ENCODE data around the gene FAU. TPM values are rescaled to one million over a fixed set of nuclear protein-coding genes. Genes with fewer than 3 reads are reported as not detected.
A peak's percentile ranks its signal among the peaks of the same experiment; 100 is the strongest.

The FAU gene
- total and polyA plus RNA-seq, 2 donors, result 1,067 to 1,132 TPM

DNA sequence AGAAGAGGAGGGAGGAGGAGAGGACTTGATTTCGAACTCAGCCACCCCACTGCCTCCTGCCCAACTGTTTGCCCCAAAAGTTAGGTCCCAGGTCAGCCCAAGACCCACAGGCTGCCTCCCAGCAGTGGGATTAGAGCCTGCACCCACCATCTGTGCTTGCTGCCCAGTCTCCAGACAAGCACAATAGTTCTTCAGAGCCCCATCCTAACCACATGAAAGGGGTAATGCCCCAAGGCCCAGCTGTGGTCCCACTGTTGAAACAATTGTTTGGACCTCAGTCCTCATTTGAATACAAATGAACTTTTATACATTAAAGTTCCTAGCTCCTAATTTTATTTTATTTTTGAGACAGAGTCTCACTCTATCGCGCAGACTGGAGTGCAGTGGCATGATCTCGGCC lies 31.3 kb downstream of the FAU start:
- no peak for DNase-seq (ENCODE audit: low read depth in 6 of 9, low spot score in 9 of 9)
- H3K4me1 ChIP-seq (ENCODE audit: control insufficient read depth in 2 of 2, insufficient read depth in 2 of 2, low read length in 2 of 2), result peaks cover 0 to 2% of the 10 kb centered on the region in 2 donors
- H3K9me3 ChIP-seq (ENCODE audit: control insufficient read depth in 2 of 2, insufficient read depth in 1 of 2, low read length in 1 of 2), result peaks cover 0 to 2% of the 10 kb centered on the region in 2 donors
- H3K36me3 ChIP-seq (ENCODE audit: control insufficient read depth in 2 of 2, insufficient read depth in 2 of 2, low read length in 1 of 2), result peaks cover 37 to 38% of the 10 kb centered on the region in 2 donors
- no peak overlapping the region for H3K4me3 ChIP-seq (ENCODE audit: low read length in 2 of 2)
- WGBS, result 97% methylated on average over 4 of the region's 4 CpGs
- H3K27ac ChIP-seq (ENCODE audit: low read depth in 1 of 2, low read length in 1 of 2), result no peak overlapping the region
- H3K27me3 ChIP-seq (ENCODE audit: control insufficient read depth in 2 of 2, insufficient read depth in 1 of 2, low read length in 1 of 2), result no peaks in the 10 kb centered on the region

DNA sequence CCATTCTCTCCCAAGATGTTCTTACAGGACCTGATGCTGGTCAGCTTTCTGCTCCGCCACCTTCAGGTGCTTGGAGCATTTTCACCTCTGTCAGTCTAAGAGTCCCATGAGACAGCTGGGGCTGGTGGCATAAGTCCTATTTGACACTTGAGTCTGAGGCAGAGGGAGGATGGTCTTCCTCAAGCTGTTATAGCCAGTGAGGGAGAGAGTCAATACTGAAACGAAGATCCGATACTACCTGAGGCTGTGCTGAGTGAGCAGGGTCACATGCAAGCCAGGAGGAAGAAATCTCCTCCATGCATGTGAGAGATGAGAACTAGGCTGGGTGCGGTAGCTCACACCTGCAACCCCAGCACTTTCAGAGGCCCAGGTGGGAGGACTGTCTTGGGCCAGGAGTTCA lies 32.3 kb downstream of the FAU start:
- Histone ChIP-seq H3K27ac (ENCODE audit: low read depth in 1 of 2, low read length in 1 of 2) (no peak overlapping the region), H3K4me1 (ENCODE audit: control insufficient read depth in 2 of 2, insufficient read depth in 2 of 2, low read length in 2 of 2) (peaks cover 5 to 9% of the 10 kb centered on the region in 2 donors), H3K4me3 (ENCODE audit: low read length in 2 of 2) (no peak overlapping the region), H3K9me3 (ENCODE audit: control insufficient read depth in 2 of 2, insufficient read depth in 1 of 2, low read length in 1 of 2) (peaks cover 0 to 2% of the 10 kb centered on the region in 2 donors), H3K27me3 (ENCODE audit: control insufficient read depth in 2 of 2, insufficient read depth in 1 of 2, low read length in 1 of 2) (no peaks in the 10 kb centered on the region), H3K36me3 (ENCODE audit: control insufficient read depth in 2 of 2, insufficient read depth in 2 of 2, low read length in 1 of 2) (peaks cover 42% of the 10 kb centered on the region in 2 donors)
- 95% methylated on average over 4 of the region's 4 CpGs for WGBS
- DNase-seq (ENCODE audit: low read depth in 6 of 9, low spot score in 9 of 9), result no peak

DNA sequence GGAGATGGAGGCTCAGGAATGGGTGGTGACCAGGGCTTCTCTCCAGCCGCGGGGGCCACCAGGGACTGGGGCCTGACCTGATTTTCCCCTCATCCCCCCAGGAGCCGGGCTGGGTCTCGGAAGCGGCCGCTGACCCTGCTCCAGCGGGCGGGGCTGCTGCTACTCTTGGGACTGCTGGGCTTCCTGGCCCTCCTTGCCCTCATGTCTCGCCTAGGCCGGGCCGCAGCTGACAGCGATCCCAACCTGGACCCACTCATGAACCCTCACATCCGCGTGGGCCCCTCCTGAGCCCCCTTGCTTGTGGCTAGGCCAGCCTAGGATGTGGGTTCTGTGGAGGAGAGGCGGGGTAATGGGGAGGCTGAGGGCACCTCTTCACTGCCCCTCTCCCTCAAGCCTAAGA lies 34.1 kb downstream of the FAU start:
- H3K27ac ChIP-seq (ENCODE audit: low read depth in 1 of 2, low read length in 1 of 2), result no peak overlapping the region
- no peak for DNase-seq (ENCODE audit: low read depth in 6 of 9, low spot score in 9 of 9)
- H3K36me3 ChIP-seq (ENCODE audit: control insufficient read depth in 2 of 2, insufficient read depth in 2 of 2, low read length in 1 of 2), result peaks cover 42 to 44% of the 10 kb centered on the region in 2 donors
- WGBS, result 98% methylated on average over 15 of the region's 15 CpGs
- no peaks in the 10 kb centered on the region for H3K27me3 ChIP-seq (ENCODE audit: control insufficient read depth in 2 of 2, insufficient read depth in 1 of 2, low read length in 1 of 2)
- H3K4me3 ChIP-seq (ENCODE audit: low read length in 2 of 2), result no peak overlapping the region
- peaks cover 14 to 20% of the 10 kb centered on the region in 2 donors for H3K4me1 ChIP-seq (ENCODE audit: control insufficient read depth in 2 of 2, insufficient read depth in 2 of 2, low read length in 2 of 2)
- peaks cover 0 to 2% of the 10 kb centered on the region in 2 donors for H3K9me3 ChIP-seq (ENCODE audit: control insufficient read depth in 2 of 2, insufficient read depth in 1 of 2, low read length in 1 of 2)

GRCh38 chr11:65087216-65087615 lies 34.7 kb downstream of the FAU start:
- H3K36me3 ChIP-seq (ENCODE audit: control insufficient read depth in 2 of 2, insufficient read depth in 2 of 2, low read length in 1 of 2), result peaks cover 42 to 46% of the 10 kb centered on the region in 2 donors
- H3K4me3 ChIP-seq (ENCODE audit: low read length in 2 of 2), result no peak overlapping the region
- peaks cover 14 to 26% of the 10 kb centered on the region in 2 donors for H3K4me1 ChIP-seq (ENCODE audit: control insufficient read depth in 2 of 2, insufficient read depth in 2 of 2, low read length in 2 of 2)
- no peak overlapping the region for H3K27ac ChIP-seq (ENCODE audit: low read depth in 1 of 2, low read length in 1 of 2)
- WGBS, result 97% methylated on average over 11 of the region's 11 CpGs
- H3K27me3 ChIP-seq (ENCODE audit: control insufficient read depth in 2 of 2, insufficient read depth in 1 of 2, low read length in 1 of 2), result no peaks in the 10 kb centered on the region
- DNase-seq (ENCODE audit: low read depth in 6 of 9, low spot score in 9 of 9), result no peak
- peaks cover 0 to 2% of the 10 kb centered on the region in 2 donors for H3K9me3 ChIP-seq (ENCODE audit: control insufficient read depth in 2 of 2, insufficient read depth in 1 of 2, low read length in 1 of 2)

GRCh38 chr11:65086809-65087208 lies 35.1 kb downstream of the FAU start:
- Histone ChIP-seq H3K9me3 (ENCODE audit: control insufficient read depth in 2 of 2, insufficient read depth in 1 of 2, low read length in 1 of 2) (peaks cover 0 to 2% of the 10 kb centered on the region in 2 donors), H3K4me3 (ENCODE audit: low read length in 2 of 2) (no peak overlapping the region), H3K27ac (ENCODE audit: low read depth in 1 of 2, low read length in 1 of 2) (no peak overlapping the region), H3K4me1 (ENCODE audit: control insufficient read depth in 2 of 2, insufficient read depth in 2 of 2, low read length in 2 of 2) (peaks cover 14 to 30% of the 10 kb centered on the region in 2 donors), H3K36me3 (ENCODE audit: control insufficient read depth in 2 of 2, insufficient read depth in 2 of 2, low read length in 1 of 2) (peaks cover 42 to 50% of the 10 kb centered on the region in 2 donors), H3K27me3 (ENCODE audit: control insufficient read depth in 2 of 2, insufficient read depth in 1 of 2, low read length in 1 of 2) (no peaks in the 10 kb centered on the region)
- no peak for DNase-seq (ENCODE audit: low read depth in 6 of 9, low spot score in 9 of 9)
- 98% methylated on average over 9 of the region's 9 CpGs for WGBS

- no peaks in the 10 kb centered on the region for H3K27me3 ChIP-seq (ENCODE audit: control insufficient read depth in 2 of 2, insufficient read depth in 1 of 2, low read length in 1 of 2)
- DNase-seq (ENCODE audit: low read depth in 6 of 9, low spot score in 9 of 9), result no peak
- WGBS, result 96% methylated on average over 4 of the region's 4 CpGs
- peaks cover 14 to 31% of the 10 kb centered on the region in 2 donors for H3K4me1 ChIP-seq (ENCODE audit: control insufficient read depth in 2 of 2, insufficient read depth in 2 of 2, low read length in 2 of 2)
- no peak overlapping the region for H3K4me3 ChIP-seq (ENCODE audit: low read length in 2 of 2)
- no peak overlapping the region for H3K27ac ChIP-seq (ENCODE audit: low read depth in 1 of 2, low read length in 1 of 2)
- H3K9me3 ChIP-seq (ENCODE audit: control insufficient read depth in 2 of 2, insufficient read depth in 1 of 2, low read length in 1 of 2), result peaks cover 0 to 2% of the 10 kb centered on the region in 2 donors
- peaks cover 46 to 58% of the 10 kb centered on the region in 2 donors for H3K36me3 ChIP-seq (ENCODE audit: control insufficient read depth in 2 of 2, insufficient read depth in 2 of 2, low read length in 1 of 2)
Measured at GRCh38 chr11:65085446-65085845, 36.5 kb downstream of the FAU start.

DNA sequence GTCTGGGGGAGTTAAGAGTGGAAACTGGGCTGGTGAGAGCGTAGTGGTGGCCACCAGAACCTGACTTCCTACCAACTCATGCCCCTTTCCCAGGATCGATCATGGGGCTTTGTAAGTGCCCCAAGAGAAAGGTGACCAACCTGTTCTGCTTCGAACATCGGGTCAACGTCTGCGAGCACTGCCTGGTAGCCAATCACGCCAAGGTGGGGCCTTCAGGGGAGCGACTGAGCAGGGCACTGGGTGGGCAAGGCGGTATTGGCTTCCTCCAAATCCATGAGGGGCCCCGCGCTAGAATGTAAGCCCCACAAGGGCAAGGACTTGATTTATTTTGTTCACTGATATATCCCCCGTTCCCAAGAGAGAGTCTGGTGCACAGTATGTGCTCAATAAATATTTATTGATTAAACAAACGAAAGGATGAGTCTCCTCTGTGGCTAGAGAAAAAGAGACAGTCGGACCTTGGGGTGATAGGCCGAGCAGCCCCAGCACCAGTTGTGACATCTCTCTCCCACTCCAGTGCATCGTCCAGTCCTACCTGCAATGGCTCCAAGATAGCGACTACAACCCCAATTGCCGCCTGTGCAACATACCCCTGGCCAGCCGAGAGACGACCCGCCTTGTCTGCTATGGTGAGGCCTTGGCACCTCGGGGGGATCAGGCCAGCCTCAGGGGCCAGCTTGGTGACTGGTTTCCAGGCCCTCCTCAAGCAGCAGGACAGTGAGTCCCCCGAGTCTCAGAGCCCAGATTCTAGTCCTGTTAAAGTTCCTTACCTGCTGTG lies 37.1 kb downstream of the FAU start:
- Histone ChIP-seq H3K4me1 (ENCODE audit: control insufficient read depth in 2 of 2, insufficient read depth in 2 of 2, low read length in 2 of 2) (peaks cover 14 to 31% of the 10 kb centered on the region in 2 donors), H3K36me3 (ENCODE audit: control insufficient read depth in 2 of 2, insufficient read depth in 2 of 2, low read length in 1 of 2) (peaks cover 46 to 62% of the 10 kb centered on the region in 2 donors), H3K27me3 (ENCODE audit: control insufficient read depth in 2 of 2, insufficient read depth in 1 of 2, low read length in 1 of 2) (no peaks in the 10 kb centered on the region), H3K4me3 (ENCODE audit: low read length in 2 of 2) (peak overlapping the region; percentile 73 to 98), H3K9me3 (ENCODE audit: control insufficient read depth in 2 of 2, insufficient read depth in 1 of 2, low read length in 1 of 2) (peaks cover 0 to 2% of the 10 kb centered on the region in 2 donors), H3K27ac (ENCODE audit: low read depth in 1 of 2, low read length in 1 of 2) (peak overlapping the region; percentile 86 to 94)
- 57% methylated on average over 23 of the region's 23 CpGs for WGBS
- no peak for DNase-seq (ENCODE audit: low read depth in 6 of 9, low spot score in 9 of 9)

DNA sequence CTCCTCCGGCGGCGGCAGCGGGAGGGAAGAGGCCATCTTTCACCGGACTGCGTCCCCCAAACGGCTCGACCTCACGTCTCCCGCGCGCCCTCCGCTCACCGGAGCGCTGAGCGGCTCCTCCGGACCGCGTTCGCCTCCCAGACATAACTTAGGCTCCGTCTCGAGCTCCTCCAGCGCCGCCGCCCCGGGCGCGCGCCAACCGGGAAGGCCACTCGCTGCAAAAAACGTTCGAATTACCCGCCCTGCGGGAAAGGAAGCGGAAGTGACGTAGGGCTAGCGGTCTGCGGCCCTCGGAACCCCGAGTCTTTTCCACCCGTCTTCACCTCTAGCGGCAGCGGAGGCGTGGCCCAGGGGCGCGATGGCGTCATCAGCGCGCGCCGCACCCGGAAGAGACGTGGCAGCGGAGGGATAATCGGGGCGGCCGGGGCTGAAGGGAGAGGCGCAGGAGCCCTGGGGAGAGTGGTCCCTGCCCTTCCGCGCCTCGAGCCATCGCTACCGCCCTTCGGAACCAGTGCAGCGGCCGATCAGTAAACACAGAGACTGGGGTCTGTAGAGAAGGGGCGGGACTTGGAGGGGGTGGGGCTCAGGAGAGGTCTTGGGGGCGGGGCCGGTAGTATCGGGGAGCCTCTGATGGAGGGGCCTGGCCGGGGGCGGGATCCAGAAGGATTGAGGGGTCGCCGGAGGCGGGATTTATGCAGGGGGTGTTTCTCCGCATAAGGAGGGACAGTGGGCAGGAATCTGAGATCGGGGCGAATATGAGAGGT lies 37.9 kb downstream of the FAU start, which contains the start of the genes CDCA5 and ZFPL1:
Gene CDCA5, minus strand, starts transcription at position 207 of the 764 bp plus-strand sequence. Its CDS starts 62 bp downstream, at position 145.
Gene ZFPL1, plus strand, starts transcription at position 389 of the 764 bp plus-strand sequence. CDS start 477 bp downstream, outside the sequence.
- DNase-seq (ENCODE audit: low read depth in 6 of 9, low spot score in 9 of 9), result peak; percentile 83 to 98 (median 94)
- H3K27ac ChIP-seq (ENCODE audit: low read depth in 1 of 2, low read length in 1 of 2), result peak within 1 kb of the TSS; percentile 86 to 94
- peak within 1 kb of the TSS; percentile 73 to 98 for H3K4me3 ChIP-seq (ENCODE audit: low read length in 2 of 2)
- H3K27me3 ChIP-seq (ENCODE audit: control insufficient read depth in 2 of 2, insufficient read depth in 1 of 2, low read length in 1 of 2), result no peaks in the 10 kb centered on the region
- peaks cover 14 to 33% of the 10 kb centered on the region in 2 donors for H3K4me1 ChIP-seq (ENCODE audit: control insufficient read depth in 2 of 2, insufficient read depth in 2 of 2, low read length in 2 of 2)
- under 1% methylated on average over 79 of the region's 79 CpGs for WGBS
- peaks cover 0 to 2% of the 10 kb centered on the region in 2 donors for H3K9me3 ChIP-seq (ENCODE audit: control insufficient read depth in 2 of 2, insufficient read depth in 1 of 2, low read length in 1 of 2)
- peaks cover 48 to 69% of the 10 kb centered on the region in 2 donors for H3K36me3 ChIP-seq (ENCODE audit: control insufficient read depth in 2 of 2, insufficient read depth in 2 of 2, low read length in 1 of 2)
